Stimulated activated CD8-positive, alpha-beta memory T cell treated with anti-CD3 and anti-CD28 coated beads, Interleukin-7, amount 100 ng/mL, for 1 hour (primary cell): ENCODE results near the gene DNAJA3.
"Not testable (repeated sequence)": the region's sequence is repeated elsewhere in the genome, so short reads cannot be mapped to it uniquely, and the experiment has no call there.

Source experiments
- DNase-seq, 2 donors: peaks; one replicate each; pipeline ENCODE4 v3.0.0-alpha.2; 2020; ENCODE audit warnings: low read depth in 2 of 2

Gene DNAJA3

DNA sequence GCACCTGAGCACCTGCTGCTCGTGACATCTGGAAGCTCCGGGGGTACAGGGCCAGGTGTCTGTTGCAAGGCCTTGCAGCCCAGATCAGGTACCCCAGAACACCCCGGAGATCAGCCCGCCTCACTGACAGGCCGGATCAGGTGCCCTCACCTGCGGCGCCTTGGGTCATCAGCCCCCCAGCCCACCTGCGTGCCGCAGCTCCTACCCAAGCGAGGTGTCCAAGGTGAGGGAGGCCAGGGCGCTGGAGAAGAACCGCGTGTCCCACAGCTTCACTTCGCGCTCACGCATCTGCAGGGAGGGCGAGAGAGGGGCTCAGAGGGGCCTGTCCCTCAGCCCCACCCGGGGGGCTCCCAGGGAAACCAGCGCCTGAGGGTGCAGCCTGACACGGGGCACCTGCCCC is 37.9 kb upstream of the DNAJA3 start:
- DNase-seq: no peak

DNA sequence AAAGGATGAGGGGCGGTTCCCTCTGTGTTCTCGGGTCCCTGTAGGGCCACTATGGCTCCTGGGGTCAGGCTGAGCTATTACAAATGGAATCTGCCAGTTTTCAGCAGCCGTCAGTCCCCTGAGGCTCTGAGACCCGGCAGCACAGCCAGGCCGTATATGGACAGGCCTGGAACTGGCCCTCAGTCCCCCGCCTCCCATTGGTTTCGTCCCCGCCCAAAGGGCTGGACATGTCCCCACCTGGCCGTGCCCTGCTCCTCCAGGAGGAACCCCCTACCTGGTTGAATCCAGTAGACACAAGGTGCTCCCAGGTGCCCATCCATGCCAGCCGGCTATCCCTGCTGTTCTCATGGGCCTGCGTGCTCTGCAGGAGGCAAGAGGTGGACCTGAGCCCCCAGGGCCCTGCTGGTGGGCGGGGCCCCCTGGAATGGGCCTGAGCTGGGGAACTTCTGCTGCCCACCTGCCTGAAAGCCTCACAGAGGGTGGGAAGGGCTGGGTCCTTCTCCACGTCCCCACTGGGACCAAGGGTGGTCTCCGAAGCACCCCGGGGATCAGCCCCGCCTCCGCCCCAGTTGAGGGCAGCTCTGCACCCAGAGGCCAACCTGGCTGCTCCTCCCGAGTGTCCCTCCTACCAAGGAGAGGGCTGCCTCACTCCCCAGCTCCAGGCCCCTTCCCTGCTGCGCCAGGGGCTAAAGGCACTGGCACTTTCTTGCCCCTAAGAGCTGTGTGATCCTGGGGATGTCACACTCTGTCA is 37.2 kb upstream of the DNAJA3 start:
- DNase-seq: no peak

DNA sequence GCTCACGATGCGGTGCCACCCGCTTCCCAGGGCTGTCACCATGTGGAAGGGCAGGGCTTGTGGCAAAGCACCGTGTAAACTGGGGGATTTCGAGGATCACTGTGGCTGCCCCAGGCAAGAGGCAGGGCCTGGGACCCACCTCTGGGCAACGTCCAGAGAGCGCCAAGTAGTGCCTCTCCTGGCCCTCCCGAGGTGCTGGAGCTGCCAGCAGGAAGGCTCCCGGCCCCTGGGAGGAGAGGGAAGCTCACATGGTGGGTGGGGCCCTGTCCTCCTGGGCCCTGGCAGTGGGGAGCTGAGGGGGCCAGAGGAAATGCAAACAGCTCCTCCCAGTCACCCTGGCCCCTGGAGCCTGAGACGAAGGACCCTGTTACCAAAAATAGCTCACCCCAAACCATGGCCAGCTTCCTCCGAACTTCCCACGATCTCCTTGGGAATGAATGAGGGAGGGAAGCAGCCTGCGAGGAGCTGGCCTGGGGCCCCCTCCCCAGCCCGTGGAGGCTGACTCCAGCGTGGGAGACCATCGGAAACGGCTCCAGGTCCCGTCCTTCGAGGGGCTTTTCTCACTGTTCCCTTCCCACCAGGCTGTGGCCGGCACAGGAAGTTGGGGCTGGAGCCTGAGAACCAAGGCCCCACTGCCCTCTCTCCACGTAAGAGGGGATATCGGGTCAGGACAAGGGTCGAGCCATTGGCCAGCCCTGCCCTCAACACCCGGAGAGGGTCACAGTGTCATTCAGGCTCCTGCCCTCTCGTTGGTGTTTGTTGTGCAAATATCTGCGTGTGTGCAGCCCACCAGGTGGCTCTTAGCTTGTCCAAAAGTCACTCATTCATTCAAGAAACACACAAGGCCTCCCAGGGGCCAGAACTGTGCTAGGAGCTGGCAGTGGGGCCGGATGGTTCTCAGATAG is 36.4 kb upstream of the DNAJA3 start:
- DNase-seq: no peak

DNA sequence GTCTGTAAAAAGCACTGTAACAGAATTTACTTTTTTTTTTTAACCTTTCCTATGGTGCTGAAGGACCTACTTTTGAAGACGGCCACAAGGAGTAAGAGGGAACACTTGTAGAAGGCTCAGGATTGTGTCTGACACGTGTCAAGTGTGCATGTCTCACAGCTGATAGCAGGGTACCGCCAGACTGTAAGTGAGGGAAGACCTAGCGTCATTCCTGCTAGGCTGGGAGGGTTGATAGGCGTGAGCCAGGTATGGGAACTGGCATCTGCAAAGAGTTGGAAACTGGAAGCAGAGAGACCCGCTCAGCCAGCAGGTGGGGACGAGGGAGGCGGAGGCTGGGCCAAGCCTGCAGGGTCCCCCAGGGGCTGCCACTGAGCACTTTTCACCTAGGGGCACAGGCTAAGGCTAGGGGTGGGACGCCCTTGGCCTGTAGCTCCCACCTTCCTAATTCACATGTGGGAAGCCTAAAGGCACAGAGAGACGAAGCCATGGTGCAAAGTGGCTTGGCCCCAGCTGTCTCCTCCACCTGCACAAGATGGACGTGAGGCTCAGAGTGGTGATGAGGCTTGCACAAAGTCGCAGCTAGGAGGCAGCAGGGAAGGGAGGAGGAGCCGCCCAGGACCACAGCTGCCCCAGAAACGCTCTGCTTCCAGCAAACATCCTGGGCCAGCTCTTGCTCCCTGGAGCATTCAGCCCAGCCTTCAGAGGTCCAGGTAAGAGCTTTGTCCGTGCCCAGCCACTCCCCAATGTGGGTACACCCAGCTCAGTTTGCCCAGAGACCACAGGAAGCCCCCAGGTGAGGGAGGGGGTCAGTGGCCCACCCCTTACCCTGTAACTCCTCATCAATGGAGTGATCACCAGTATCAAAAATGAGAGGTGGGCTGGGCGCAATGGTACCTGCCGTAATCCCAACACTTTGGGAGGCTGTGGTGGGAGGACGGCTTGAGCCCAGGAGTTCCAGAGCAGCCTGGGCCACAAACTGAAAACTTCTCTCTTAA is 35.1 kb upstream of the DNAJA3 start:
- DNase-seq: no peak

DNA sequence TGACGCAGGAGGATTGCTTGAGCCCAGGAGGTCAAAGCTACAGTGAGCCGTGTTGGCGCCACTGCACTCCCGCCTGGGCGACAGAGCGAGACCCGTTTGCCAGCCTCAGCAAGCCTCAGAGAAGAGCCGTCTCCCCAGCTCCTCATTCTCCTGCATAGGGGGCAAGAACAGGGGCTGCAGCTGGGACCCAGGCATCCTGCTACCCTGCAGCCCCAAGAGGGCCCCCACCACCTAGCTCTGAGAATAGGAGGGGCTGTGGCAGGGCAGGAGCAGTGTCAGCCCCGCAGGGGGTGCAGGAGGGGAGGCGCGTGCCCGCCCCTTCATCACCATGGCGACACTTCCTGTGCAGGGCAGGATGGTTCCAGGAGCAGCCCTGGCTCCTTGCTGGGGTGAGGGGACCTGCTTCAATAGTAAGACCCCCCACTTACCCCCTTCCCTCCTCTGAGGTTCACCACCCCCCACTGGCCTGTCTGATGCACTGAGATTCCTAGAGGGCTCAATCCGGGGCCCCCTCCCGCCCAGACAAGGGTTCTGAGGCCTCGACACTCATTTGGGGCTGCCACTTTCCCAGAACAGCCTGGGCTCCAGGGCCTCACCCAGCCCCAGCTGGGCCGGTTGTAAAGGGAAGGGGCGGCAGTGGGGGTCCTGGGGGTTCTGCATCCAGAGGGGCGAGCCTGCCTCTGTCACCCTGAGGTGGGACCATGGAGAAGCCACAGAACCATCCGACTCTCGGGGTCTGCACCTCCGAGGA is 33.9 kb upstream of the DNAJA3 start:
- DNase-seq: no peak

DNA sequence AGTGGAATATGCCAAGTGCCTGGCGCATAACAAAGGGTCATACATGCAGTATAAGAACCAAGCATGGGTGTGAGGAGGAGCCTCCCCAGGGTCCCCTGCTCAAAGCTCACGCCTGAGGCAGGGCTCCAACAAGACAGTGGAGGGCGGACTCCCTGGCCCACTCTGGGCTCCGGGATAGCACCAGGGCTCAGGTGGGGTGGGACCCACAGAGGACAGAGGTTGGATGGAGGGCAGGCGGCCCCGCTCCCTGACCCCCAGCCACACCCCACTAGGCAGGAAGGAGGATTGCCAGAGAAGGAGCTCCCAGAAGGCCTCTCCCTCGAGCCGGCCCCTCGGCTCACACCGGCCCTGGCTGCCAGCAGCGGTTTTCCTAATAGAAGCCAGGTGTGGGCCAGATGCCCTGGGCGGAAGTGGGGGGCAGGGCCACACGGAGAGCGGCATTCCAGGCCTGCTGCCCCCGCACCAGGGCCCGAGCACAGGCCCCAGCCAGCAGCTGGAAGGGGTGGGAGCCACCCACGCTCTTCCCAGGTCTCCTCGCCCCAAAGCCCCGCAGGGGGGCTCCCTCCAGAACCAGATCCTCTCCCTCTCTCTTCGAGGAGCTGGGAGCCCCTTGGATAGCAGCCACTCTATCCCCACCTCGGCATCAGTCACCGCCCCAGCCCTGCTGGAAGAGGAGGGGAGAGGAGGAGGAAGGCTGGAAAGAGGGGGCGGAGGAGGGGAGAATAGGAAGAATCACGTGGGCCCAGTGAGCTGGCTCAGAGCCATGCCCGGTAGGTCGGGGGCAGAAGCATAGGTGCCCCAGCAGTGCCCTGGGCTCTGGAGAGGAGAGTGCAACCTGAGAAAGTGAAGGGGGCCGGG is 33.1 kb upstream of the DNAJA3 start:
- DNase-seq: no peak

DNA sequence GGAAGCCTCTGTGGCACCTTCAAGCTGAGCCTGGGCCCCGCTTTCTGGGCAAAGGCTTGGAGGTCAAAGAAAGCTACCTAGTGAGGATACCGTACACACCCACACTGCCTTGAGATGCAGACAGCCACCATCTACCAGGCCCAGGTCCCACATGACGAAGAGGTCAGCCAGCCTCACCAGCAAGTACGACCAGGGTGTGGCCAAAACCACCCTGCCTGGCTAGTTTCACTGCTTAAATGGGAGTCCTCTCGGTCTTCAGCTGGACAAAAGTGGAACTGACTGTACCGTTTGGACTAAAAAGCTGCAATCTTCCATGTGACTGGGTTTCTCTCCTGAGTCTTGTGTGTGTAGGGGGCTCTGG is 32.4 kb upstream of the DNAJA3 start:
- no peak for DNase-seq

DNA sequence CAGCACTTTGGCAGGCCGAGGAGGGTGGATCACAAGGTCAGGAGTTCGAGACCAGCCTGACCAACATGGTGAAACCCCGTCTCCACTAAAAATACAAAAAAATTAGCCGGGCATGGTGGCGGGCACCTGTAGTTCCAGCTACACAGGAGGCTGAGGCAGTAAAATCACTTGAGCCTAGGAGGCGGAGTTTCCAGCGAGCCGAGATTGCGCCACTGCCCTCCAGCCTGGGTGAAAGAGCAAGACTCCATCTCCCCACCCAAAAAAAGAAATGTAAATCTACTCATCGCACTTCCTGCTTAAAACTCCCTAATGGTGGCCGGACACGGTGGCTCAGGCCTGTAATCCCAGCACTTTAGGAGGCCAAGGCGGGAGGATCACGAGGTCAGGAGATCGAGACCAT is 31.8 kb upstream of the DNAJA3 start:
- not testable (repeated sequence) for DNase-seq

DNA sequence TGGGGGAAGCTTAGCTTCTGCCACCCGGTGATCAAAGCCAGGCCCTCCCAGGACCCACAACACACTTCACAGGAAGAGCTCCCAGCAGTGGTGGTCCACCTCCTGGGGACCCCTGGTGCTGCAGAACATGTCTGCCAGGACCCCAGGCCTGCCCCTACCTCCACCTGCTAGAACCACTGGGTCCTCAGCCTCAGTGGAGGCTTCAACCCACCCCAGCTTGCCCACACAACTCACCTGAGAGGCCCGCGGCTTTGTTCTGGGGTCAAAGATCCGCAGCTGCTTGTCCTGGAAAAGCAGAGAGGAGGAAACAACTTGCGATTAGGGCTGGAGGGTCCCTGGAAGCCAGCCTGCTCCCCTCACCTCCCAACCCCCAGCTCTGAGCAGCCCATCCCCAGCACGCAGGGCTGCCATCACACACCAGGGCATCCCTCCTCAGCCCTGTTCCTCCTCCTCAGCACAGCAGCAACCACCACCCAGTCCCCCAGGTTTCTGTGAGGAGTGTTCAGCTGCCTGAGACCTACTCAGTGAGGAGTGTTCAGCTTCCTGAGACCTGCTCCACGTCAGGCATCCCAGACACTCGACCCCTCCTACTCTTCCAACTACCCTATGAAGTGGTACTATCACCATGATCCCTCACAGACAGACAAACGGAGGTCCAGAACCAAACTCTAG is 30.5 kb upstream of the DNAJA3 start:
- DNase-seq: no peak

DNA sequence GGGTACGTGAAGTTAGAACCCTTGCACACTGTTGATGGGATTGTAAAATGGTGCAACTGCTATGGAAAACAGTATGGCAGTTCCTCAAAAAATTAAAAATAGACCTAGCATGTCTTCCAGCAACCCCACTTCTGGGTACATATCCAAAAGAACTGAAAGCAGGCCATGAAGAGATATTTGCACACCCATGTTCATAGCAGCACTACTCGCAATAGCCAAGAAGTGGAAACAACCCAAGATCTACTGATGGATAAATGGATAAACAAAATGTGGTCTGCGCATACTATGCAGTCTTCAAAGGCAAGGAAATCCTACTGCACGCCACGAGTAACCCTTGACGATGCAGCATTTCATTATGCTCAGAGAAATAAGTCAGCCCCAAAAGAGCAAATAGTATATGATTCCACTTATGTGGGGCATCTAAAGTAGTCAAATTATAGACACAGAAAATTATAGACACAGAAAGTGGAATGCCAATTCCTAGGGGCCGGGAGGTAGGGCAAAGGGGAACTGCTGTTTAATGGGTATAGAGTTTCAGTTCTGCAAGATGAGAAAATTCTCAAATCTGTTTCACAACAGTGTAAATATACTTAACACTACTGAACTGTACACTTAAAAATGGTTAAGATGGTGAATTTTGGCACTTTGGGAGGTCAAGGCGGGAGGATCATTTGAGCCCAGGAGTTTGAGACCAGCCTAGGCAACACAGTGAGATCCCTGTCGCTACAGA is 26.5 kb upstream of the DNAJA3 start:
- no peak for DNase-seq

DNA sequence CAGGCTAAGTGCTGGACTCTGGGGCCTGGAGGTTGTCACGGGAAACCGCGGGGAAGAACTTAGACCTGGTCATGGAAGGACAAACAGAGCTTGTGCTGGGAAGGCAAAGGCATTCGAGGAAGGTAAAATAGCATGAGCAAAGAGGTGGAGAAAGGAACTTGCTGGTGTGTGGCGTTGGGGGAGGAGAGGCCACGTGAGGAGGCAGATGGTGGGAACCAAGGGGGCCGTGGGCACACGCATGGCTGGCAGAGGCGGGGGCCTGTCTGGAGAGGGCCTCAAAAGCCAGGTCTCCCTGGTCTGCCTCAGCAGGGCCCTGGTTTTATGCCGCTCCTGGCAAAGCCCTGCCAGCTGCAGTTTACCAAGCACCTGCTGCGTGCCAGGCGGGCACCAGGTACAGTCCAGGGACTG is 24.6 kb upstream of the DNAJA3 start:
- no peak for DNase-seq

DNA sequence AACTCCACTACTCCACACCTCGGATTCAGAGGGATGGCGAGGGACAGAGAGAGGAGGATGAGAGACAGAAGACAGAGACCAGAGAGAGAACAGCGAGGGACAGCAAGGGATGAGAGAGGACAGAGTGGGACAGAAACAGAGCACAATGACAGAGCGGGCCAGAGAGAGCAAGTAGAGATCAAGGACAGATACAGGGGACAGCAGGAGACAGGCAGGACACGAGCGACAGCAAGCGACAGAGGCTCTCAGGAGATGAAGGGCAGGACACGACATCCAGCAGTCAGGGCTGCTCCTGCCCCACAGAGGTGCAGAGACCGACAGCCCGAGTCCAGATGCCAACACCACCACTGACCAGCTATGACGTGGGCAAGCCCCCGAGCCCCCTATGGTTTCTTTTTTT is 24.2 kb upstream of the DNAJA3 start:
- DNase-seq: no peak

DNA sequence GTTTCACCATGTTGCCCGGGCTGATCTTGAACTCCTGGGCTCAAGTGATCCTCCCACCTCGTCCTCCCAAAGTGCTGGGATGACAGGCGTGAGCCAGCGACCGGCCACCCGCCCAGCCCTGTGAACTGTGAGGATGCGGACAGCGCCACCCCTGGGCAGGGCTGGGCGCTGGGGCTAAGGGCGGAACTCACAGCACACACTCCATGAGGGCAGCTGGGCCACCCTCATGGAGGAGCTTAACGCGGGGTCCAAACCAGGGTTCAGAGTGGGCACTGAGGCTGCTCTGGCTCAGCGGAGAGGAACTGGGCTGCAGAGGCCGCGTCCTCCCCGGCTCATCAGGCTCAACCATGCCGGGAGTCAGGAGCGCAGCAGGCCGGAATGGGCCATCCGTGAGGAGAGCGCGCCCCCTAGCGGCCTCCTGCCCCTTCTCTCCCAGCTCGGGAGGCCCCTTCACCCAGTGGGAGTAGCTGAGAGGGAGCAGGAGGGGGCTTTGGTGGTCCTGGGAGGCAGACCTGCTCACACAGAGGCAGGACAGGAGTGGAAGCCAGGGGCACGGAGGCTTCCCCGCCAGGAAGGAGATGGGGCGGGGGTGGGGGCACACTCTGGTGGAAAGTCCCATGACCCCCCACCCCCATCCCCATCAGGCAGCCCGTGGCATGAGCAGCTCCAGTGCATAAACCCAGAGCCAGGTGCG is 23.1 kb upstream of the DNAJA3 start:
- peak; percentile 40 to 44 for DNase-seq

DNA sequence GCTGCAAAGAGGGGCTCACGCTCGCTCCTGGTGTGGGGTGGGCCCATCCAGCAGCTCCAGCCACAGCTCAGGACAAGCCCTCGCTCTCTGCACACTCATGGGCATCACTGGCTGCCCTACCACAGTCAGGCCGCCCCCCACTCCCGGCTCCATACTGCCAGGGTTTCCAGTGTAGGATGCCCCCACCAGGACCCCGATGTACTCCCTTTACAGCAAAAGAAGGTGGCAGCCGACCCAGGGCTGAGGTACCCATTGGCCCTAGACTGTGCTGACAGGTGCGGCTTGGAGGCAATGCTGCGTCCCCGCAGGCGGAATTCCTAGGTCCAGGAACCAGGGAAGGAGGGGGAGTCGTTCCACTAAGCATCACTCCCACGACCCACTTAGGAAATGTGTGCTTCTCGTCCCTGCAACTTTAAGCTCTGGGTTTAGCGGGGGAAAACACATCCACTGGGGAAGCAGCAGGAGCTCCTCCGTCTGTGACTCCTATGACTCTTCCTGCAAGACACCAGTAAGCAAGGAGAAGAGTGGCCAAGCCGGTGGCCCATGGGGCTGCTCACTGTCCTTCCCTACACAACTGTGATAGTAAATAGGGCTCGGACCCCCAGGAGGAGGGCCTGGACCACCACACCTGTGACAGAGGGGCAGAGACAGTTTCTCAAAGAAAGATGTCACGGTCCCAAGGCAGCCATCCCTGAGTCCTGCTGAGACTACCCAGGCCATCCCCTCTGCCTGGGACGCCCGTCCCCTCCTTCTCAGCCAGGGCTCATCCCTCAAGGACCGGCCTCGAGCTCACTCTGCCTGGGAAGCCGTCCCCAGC is 22.3 kb upstream of the DNAJA3 start:
- no peak for DNase-seq

DNA sequence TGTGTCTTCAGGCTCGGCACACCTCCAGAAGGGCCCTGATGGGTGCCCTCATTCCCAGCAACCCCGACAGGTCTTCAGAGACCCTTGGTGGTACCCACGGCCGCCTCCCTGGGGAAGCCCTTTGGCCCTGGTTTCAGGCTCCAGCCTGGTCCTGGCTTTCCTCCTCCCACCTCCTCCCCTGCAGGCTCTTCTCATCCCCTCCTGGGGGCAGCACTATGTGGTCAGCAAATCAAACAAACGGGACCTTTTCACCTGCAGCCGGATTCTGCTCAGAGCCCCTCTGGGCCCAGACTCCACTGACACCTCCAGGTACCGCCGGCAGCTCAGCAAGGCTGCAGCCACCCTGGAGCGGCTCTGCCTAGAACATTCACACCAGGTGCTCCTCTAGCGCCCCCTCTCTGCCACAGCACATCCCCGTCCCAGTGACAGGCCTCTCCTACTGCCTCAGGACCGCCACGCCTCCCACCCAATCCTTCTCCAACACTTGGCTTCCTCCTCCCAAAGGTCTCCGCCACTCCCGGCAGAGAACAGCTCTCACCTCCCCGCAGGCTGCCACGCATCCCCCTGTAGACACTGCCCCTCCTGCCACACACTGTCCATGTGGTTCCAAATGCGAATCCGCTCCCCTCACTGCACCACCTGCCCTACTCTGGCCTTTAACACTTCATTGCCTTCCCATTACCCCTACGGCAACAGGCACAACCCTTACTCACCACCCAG is 21.3 kb upstream of the DNAJA3 start:
- no peak for DNase-seq

DNA sequence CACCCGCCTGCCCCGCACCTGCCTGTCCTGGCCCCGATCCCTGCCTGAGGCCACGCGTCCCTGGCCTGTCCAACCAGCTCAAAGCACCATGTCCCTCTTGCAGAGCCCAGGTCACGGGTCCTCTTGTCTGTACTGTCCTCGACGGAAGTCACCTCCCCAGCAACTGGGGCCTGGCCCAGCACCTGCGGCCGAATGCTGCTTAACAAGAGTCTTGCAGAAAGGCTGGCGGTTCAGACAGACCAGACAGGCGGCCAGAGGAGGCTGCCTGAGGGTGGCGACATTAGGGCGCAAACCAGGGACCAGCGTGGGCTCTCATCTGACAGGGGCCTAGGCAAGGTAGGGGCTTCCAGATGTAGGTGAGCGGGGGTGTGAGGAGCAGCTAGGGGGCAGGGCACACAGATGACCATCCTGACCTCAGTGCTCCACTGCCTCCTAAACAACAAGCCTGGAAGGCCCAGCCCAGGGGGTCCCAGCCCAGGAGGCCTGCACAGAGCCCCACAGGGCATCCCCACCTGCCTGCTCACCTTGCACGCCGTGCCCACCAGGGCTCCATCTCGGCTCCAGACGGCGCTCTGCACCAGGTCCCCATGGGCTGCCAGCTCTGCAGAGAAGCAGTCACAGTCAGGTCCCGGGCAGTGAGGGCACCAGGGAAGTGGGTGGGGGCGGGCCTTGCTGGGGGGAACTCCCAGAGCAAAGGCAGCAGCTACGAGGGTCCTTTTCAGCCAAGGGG is 20.5 kb upstream of the DNAJA3 start:
- DNase-seq: no peak
